CD14-positive monocyte (primary cell): ENCODE results near the gene RNF212. TPM values are rescaled to one million over a fixed set of nuclear protein-coding genes. Genes with fewer than 3 reads are reported as not detected.
"Not testable (repeated sequence)": the region's sequence is repeated elsewhere in the genome, so short reads cannot be mapped to it uniquely, and the experiment has no call there.

Experiments used
- DNase-seq, 3 donors: peaks; one replicate each; pipeline ENCODE4 v3.0.0-alpha.2; 2011 to 2022
- H2AFZ ChIP-seq: 2 replicates; pipeline ENCODE4 v1.6.0; 2012; ENCODE audit warnings: mild to moderate bottlenecking, low read depth, low read length, inconsistent platforms; ENCODE audit not compliant: insufficient read depth, poor library complexity, severe bottlenecking
- H3K27ac ChIP-seq, 2 donors: 1 replicate in 1 of 2; 2 replicates in 1 of 2; pipeline ENCODE4 v1.5.1; 2012 to 2013; ENCODE audit warnings: low read length in 2 of 2, control low read depth in 1 of 2, inconsistent platforms in 1 of 2, low read depth in 1 of 2, mild to moderate bottlenecking in 1 of 2
- H3K27me3 ChIP-seq, 2 donors: one replicate each; pipeline versions ENCODE4 v1.6.0 to v1.6.1; 2011 to 2013; ENCODE audit warnings: low read length in 2 of 2; ENCODE audit not compliant: control insufficient read depth in 2 of 2, insufficient read depth in 2 of 2
- H3K36me3 ChIP-seq, 2 donors: replicated peaks in 1 of 2; 1 replicate in 1 of 2; 2 replicates in 1 of 2; pipeline versions ENCODE4 v1.5.1 to v1.6.1; 2012 to 2013; ENCODE audit warnings: low read length in 2 of 2, control low read depth in 1 of 2, inconsistent platforms in 1 of 2, mild to moderate bottlenecking in 1 of 2; ENCODE audit not compliant: insufficient read depth in 2 of 2, control insufficient read depth in 1 of 2
- H3K4me1 ChIP-seq, 2 donors: 1 replicate in 1 of 2; 2 replicates in 1 of 2; pipeline versions ENCODE4 v1.5.1 to v1.6.1; 2012 to 2013; ENCODE audit warnings: low read length in 2 of 2, control low read depth in 1 of 2, inconsistent platforms in 1 of 2, mild to moderate bottlenecking in 1 of 2, moderate library complexity in 1 of 2; ENCODE audit not compliant: insufficient read depth in 2 of 2, control insufficient read depth in 1 of 2
- H3K4me2 ChIP-seq: replicated peaks from 2 replicates; pipeline ENCODE3; 2012; ENCODE audit warnings: low read length, moderate library complexity, mild to moderate bottlenecking; ENCODE audit not compliant: poor library complexity, severe bottlenecking; ENCODE audit errors: extremely low read depth
- H3K4me3 ChIP-seq, 3 experiments: fragments of 200-600 bp in 1 of 3; sonication (generic) in 1 of 3; replicated peaks in 1 of 3; 1 replicate in 2 of 3; 2 replicates in 1 of 3; pipeline ENCODE4 v1.5.1; 2011 to 2013; ENCODE audit warnings: low read length in 3 of 3, mild to moderate bottlenecking in 3 of 3, control low read depth in 2 of 3, low read depth in 2 of 3, inconsistent platforms in 1 of 3, moderate library complexity in 1 of 3
- H3K79me2 ChIP-seq: 2 replicates; pipeline ENCODE4 v1.6.0; 2012; ENCODE audit warnings: mild to moderate bottlenecking, control low read depth, inconsistent platforms, low read length, moderate library complexity; ENCODE audit not compliant: insufficient read depth
- H3K9ac ChIP-seq: 2 replicates; pipeline ENCODE4 v1.6.0; 2017; ENCODE audit warnings: low read length, mild to moderate bottlenecking; ENCODE audit not compliant: insufficient read depth, poor library complexity, severe bottlenecking
- H3K9me3 ChIP-seq, 2 donors: replicated peaks in 1 of 2; 1 replicate in 1 of 2; 2 replicates in 1 of 2; pipeline versions ENCODE4 v1.5.1 to v1.6.1; 2012 to 2013; ENCODE audit warnings: low read length in 2 of 2, control low read depth in 1 of 2; ENCODE audit not compliant: control insufficient read depth in 1 of 2, insufficient read depth in 1 of 2
- H4K20me1 ChIP-seq: 2 replicates; pipeline ENCODE4 v1.6.0; 2012; ENCODE audit warnings: mild to moderate bottlenecking, low read length, control low read depth, moderate library complexity; ENCODE audit not compliant: insufficient read depth
- H3K27ac Mint-ChIP-seq, 7 donors: one replicate each; pipeline ENCODE4 v1.8.0; 2020; ENCODE audit warnings: mild to moderate bottlenecking in 7 of 7, mixed read lengths in 7 of 7, moderate library complexity in 6 of 7, inconsistent platforms in 2 of 7
- H3K27me3 Mint-ChIP-seq, 3 donors: one replicate each; pipeline ENCODE4 v1.8.0; 2021 to 2022; ENCODE audit warnings: low read depth in 3 of 3, mild to moderate bottlenecking in 3 of 3, mixed read lengths in 3 of 3, moderate library complexity in 3 of 3, inconsistent platforms in 1 of 3
- H3K36me3 Mint-ChIP-seq, 2 donors: one replicate each; pipeline ENCODE4 v1.8.0; 2020; ENCODE audit warnings: mixed read lengths in 2 of 2, inconsistent platforms in 1 of 2, mild to moderate bottlenecking in 1 of 2
- H3K4me1 Mint-ChIP-seq: one replicate; pipeline ENCODE4 v1.8.0; 2020; ENCODE audit warnings: mild to moderate bottlenecking, mixed read lengths
- H3K4me3 Mint-ChIP-seq, 2 donors: one replicate each; pipeline ENCODE4 v1.8.0; 2020; ENCODE audit warnings: mild to moderate bottlenecking in 2 of 2, mixed read lengths in 2 of 2, moderate library complexity in 1 of 2
- H3K9me3 Mint-ChIP-seq, 7 donors: one replicate each; pipeline ENCODE4 v1.8.0; 2020 to 2022; ENCODE audit warnings: mixed read lengths in 7 of 7, mild to moderate bottlenecking in 6 of 7, moderate library complexity in 6 of 7, inconsistent platforms in 2 of 7
- WGBS: methylation state at CpG from one replicate; pipeline ENCODE4 v1.1.5; 2013; ENCODE audit warnings: missing lambda C conversion rate; ENCODE audit not compliant: insufficient coverage; 5-methylcytosine and 5-hydroxymethylcytosine counted together
- intact Hi-C, 2 donors: fragments of 100-400 bp; cut with micrococcal nuclease; formaldehyde crosslinking; loops; one replicate each; pipeline versions ENCODE4 v1.15.0 to v1.15.1; 2023
- polyA plus RNA-seq, 3 donors: library from polyadenylated mRNA; depleted of rRNA in 1 of 3; unstranded in 2 of 3; stranded (reverse) in 1 of 3; fragments of 300-500 nt in 2 of 3; fragments of >200 nt in 1 of 3; fragmentation: Illumina TruSeq in 2 of 3; gene quantifications; 1 replicate in 2 of 3; 2 replicates in 1 of 3; pipeline ENCODE4 v1.2.3, GENCODE V29; 2012 to 2021

RNF212 gene
- polyA plus RNA-seq, 3 donors: 0.17 to 0.83 TPM; not detected in 1

- H3K4me1 ChIP-seq, DNase-seq, H2AFZ ChIP-seq, H3K36me3 Mint-ChIP-seq, H3K79me2 ChIP-seq, H3K36me3 ChIP-seq, H3K27ac Mint-ChIP-seq, intact Hi-C loops, H3K4me3 Mint-ChIP-seq, H3K27ac ChIP-seq, H3K9ac ChIP-seq, H4K20me1 ChIP-seq, H3K4me3 ChIP-seq, H3K4me2 ChIP-seq: not testable (repeated sequence)
- 98% methylated on average over 4 of the region's 11 CpGs for WGBS
- H3K27me3 Mint-ChIP-seq: peaks cover 19 to 45% (median 42%) of the 10 kb centered on the region in 3 donors
- H3K9me3 ChIP-seq: peaks cover 1 to 11% of the 10 kb centered on the region in 2 donors
- peaks cover 4 to 23% (median 10%) of the 10 kb centered on the region in 7 donors for H3K9me3 Mint-ChIP-seq
- peaks cover 9 to 21% of the 10 kb centered on the region in 2 donors for H3K27me3 ChIP-seq
- H3K4me1 Mint-ChIP-seq: peaks cover 10% of the 10 kb centered on the region
Measured at GRCh38 chr4:1054696-1055242, 58.6 kb downstream of the RNF212 start.

GRCh38 chr4:1053891-1054290, 59.5 kb downstream of the RNF212 start:
- WGBS: 93% methylated on average over 6 of the region's 7 CpGs
- Mint-ChIP-seq H3K27me3 (peaks cover 18 to 48% (median 42%) of the 10 kb centered on the region in 3 donors), H3K4me1 (peaks cover 15% of the 10 kb centered on the region), H3K9me3 (peaks cover 9 to 32% (median 19%) of the 10 kb centered on the region in 7 donors)
- H3K4me2 ChIP-seq, H2AFZ ChIP-seq, intact Hi-C loops, H3K27ac Mint-ChIP-seq, H3K36me3 ChIP-seq, DNase-seq, H4K20me1 ChIP-seq, H3K27ac ChIP-seq, H3K4me3 Mint-ChIP-seq, H3K4me3 ChIP-seq, H3K9ac ChIP-seq, H3K36me3 Mint-ChIP-seq, H3K79me2 ChIP-seq: not testable (repeated sequence)
- Histone ChIP-seq H3K27me3 (peaks cover 9 to 21% of the 10 kb centered on the region in 2 donors), H3K9me3 (peaks cover 9 to 20% of the 10 kb centered on the region in 2 donors), H3K4me1 (peaks cover 7 to 14% of the 10 kb centered on the region in 2 donors)
